Uterus (tissue), 2 donors: ENCODE measurements around the gene GIT1.

Experiments
- POLR2A ChIP-seq, 2 donors: fragments of 450-650 bp; IDR thresholded peaks; one replicate each; pipeline ENCODE4 v1.6.1; 2016; ENCODE audit warnings: antibody characterized with exemption in 2 of 2, mild to moderate bottlenecking in 1 of 2, moderate library complexity in 1 of 2
- TF ChIP-seq, protein P1 (sequence below), 4 experiments: fragments of 200-600 bp in 2 of 4; fragments of 450-650 bp in 2 of 4; sonication (generic) in 2 of 4; IDR thresholded peaks; one replicate each; pipeline ENCODE4 v1.5.1; 2016 to 2019; ENCODE audit warnings: antibody characterized with exemption in 4 of 4, mild to moderate bottlenecking in 2 of 4, moderate library complexity in 1 of 4

DNA sequence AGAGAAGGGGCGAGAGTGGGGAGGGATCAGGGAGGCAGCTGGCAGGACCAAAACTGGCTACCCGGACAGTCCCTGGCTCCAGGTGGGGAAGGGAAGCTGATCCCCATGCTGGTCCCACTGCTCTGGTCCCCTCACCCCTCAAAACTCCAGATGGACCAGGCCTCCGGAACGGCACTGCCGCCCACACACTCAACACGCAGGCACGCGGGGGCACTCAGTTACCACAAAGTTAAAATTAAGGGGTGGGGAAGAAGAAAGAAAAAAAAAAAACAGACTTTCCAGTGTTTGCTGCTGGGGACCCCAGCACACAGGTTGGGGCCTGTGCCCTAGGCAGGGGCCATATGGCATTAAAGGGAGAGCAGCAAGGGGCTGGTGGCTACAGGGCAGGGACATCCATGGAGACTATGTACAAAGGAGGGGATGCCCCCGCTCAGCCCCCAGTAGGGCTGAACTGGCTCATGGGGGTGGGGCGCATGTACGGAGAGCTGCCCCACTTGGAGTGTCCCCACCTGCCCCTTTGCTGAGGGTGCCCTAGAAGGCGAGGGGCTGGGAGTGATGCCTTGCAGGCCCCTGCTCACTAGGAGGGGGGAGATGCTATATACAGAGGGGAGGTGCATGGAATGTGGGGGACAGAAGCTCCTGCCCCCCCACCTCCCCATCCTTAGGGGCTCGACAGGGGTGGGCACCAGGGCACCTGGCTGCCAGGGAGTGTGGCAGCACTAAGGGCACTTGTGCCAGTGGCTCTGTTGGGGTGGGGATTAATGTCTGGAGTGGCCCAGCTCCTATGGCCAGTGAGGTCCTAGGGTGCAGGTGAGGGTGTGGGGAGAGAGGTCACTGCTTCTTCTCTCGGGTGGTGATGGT, 15.3 kb downstream of the GIT1 start:
- TF ChIP-seq, protein P1, sequence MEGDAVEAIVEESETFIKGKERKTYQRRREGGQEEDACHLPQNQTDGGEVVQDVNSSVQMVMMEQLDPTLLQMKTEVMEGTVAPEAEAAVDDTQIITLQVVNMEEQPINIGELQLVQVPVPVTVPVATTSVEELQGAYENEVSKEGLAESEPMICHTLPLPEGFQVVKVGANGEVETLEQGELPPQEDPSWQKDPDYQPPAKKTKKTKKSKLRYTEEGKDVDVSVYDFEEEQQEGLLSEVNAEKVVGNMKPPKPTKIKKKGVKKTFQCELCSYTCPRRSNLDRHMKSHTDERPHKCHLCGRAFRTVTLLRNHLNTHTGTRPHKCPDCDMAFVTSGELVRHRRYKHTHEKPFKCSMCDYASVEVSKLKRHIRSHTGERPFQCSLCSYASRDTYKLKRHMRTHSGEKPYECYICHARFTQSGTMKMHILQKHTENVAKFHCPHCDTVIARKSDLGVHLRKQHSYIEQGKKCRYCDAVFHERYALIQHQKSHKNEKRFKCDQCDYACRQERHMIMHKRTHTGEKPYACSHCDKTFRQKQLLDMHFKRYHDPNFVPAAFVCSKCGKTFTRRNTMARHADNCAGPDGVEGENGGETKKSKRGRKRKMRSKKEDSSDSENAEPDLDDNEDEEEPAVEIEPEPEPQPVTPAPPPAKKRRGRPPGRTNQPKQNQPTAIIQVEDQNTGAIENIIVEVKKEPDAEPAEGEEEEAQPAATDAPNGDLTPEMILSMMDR (IDR thresholded peaks at IDR 0.05), result no peak
- TF ChIP-seq POLR2A (IDR thresholded peaks at IDR 0.05), result no peak
